HepG2 (cell line): ENCODE measurements around the gene ITLN2. TPM values are rescaled to one million over a fixed set of nuclear protein-coding genes. Genes with fewer than 3 reads are reported as not detected.

Experiments used
- ATAC-seq: fragments of 200-7000 bp; cut with Tn5 transposase; 3 replicates; pipeline ENCODE4 v1.9.1; 2020; ENCODE audit warnings: mild to moderate bottlenecking, moderate library complexity
- BruUV-seq: library from RNA; stranded (reverse); fragments of 400-500 nt; replicated peaks from 2 replicates; lab custom pipeline; 2021; lab: Mats Ljungman, UMichigan
- CTCF ChIA-PET: fragments of 300-600 bp; formaldehyde crosslinking; extraction: SDS; loops from one replicate; lab custom pipeline; 2021; ENCODE audit warnings: low total read pairs, inconsistent platforms, low intra/inter-chr PET ratio; lab: Yijun Ruan, JAX
- POLR2A ChIA-PET: fragments of 350-600 bp; sonication (Branson Sonifier 250); formaldehyde crosslinking; loops from one replicate; lab custom pipeline; 2020; ENCODE audit warnings: antibody characterized with exemption, inconsistent platforms; lab: Yijun Ruan, JAX
- DNase-seq: peaks from one replicate; pipeline ENCODE4 v3.0.0-alpha.2; 2015; ENCODE audit warnings: low spot score
- FAIRE-seq: peaks from 3 replicates; lab custom pipeline; 2011; peaks lifted over from hg19 to GRCh38; lab: Jason Lieb, UNC
- H2AFZ ChIP-seq: one replicate; pipeline ENCODE4 v1.6.1; 2011; ENCODE audit warnings: low read length, inconsistent platforms
- H3K27ac ChIP-seq: fragments of 300-600 bp; 3 replicates; pipeline ENCODE4 v1.8.0; 2011; ENCODE audit warnings: mixed run types, mild to moderate bottlenecking, mixed read lengths, low read length, inconsistent platforms; ENCODE audit not compliant: insufficient read depth; ENCODE audit errors: extremely low read length
- H3K27me3 ChIP-seq, 2 experiments: fragments of 200-600 bp in 1 of 2; 2 replicates in 1 of 2; 3 replicates in 1 of 2; pipeline versions ENCODE4 v1.6.0 to v1.8.0; 2011; ENCODE audit warnings: low read length in 2 of 2, mild to moderate bottlenecking in 2 of 2, moderate library complexity in 2 of 2, inconsistent platforms in 1 of 2; ENCODE audit not compliant: insufficient read depth in 2 of 2, control insufficient read depth in 1 of 2
- H3K36me3 ChIP-seq, 2 experiments: fragments of 200-600 bp in 1 of 2; replicated peaks in 1 of 2; 2 replicates in 1 of 2; 3 replicates in 1 of 2; pipeline versions ENCODE4 v1.5.1 to v1.8.0; 2011; ENCODE audit warnings: low read length in 2 of 2, inconsistent platforms in 1 of 2; ENCODE audit not compliant: insufficient read depth in 2 of 2, control insufficient read depth in 1 of 2
- H3K4me1 ChIP-seq: 2 replicates; pipeline ENCODE4 v1.5.1; 2012; ENCODE audit warnings: low read length, inconsistent platforms; ENCODE audit not compliant: insufficient read depth
- H3K4me2 ChIP-seq: 2 replicates; pipeline ENCODE4 v1.6.0; 2011; ENCODE audit warnings: low read depth, low read length, inconsistent platforms
- H3K4me3 ChIP-seq, 3 experiments: fragments of 200-600 bp in 1 of 3; sonication (generic), shearing (Covaris generic) in 1 of 3; replicated peaks in 1 of 3; 2 replicates each; pipeline ENCODE4 v1.5.1; 2011 to 2016; ENCODE audit warnings: low read length in 3 of 3, inconsistent platforms in 2 of 3, low read depth in 2 of 3, mild to moderate bottlenecking in 2 of 3, control low read depth in 1 of 3, mixed read lengths in 1 of 3; ENCODE audit not compliant: insufficient read depth in 1 of 3
- H3K79me2 ChIP-seq: one replicate; pipeline ENCODE4 v1.6.1; 2011; ENCODE audit warnings: low read length, inconsistent platforms; ENCODE audit not compliant: insufficient read depth
- H3K9ac ChIP-seq: 2 replicates; pipeline ENCODE4 v1.6.0; 2011; ENCODE audit warnings: mild to moderate bottlenecking, low read depth, low read length, inconsistent platforms; ENCODE audit not compliant: insufficient read depth
- H3K9me3 ChIP-seq: 2 replicates; pipeline ENCODE4 v1.5.1; 2012; ENCODE audit warnings: mild to moderate bottlenecking, low read length
- H4K20me1 ChIP-seq: 2 replicates; pipeline ENCODE4 v1.6.0; 2011; ENCODE audit warnings: inconsistent platforms, mild to moderate bottlenecking, low read length, moderate library complexity; ENCODE audit not compliant: insufficient read depth
- ISX ChIP-seq: sonication (generic); formaldehyde crosslinking; conservative IDR thresholded peaks from 2 replicates; pipeline ENCODE4 v1.5.0; 2020; ENCODE audit warnings: missing genetic modification reagents
- MXD3 ChIP-seq: IDR thresholded peaks from 2 replicates; pipeline ENCODE4 v1.6.1; 2016; ENCODE audit warnings: mild to moderate bottlenecking, missing biosample characterization, missing genetic modification reagents
- NFYB ChIP-seq: sonication (generic); formaldehyde crosslinking; IDR thresholded peaks from 2 replicates; pipeline ENCODE4 v1.4.0; 2020; ENCODE audit warnings: missing genetic modification reagents
- RERE ChIP-seq: IDR thresholded peaks from 2 replicates; pipeline ENCODE4 v1.6.1; 2016; ENCODE audit warnings: low read depth, missing genetic modification reagents, missing compliant biosample characterization
- WGBS: methylation state at CpG from one replicate; pipeline ENCODE4 v1.1.6; 2017; ENCODE audit warnings: low lambda C conversion rate; 5-methylcytosine and 5-hydroxymethylcytosine counted together
- in situ Hi-C: cut with HindIII; loops from 2 replicates; pipeline ENCODE4 v1.10.0; 2017; ENCODE audit warnings: low pct_unique_long_range_greater_than_20kb; ENCODE audit not compliant: extremely low pct_ligation_motif_present
- intact Hi-C: fragments of 100-400 bp; cut with micrococcal nuclease; formaldehyde crosslinking; loops from one replicate; pipeline ENCODE4 v1.10.0; 2022; ENCODE audit not compliant: unreplicated experiment
- polyA plus RNA-seq, 8 experiments: library from polyadenylated mRNA; depleted of rRNA in 3 of 8; stranded (reverse) in 7 of 8; unstranded in 1 of 8; fragments of >200 nt; fragmentation: Illumina TruSeq in 4 of 8; extraction: Trizol in 4 of 8; gene quantifications; 2 replicates each; pipeline versions ENCODE4 v1.2.1 to v1.2.3, GENCODE V29; 2011 to 2016; ENCODE audit warnings: low read depth in 4 of 8, missing spikeins in 1 of 8, mixed read lengths in 1 of 8; ENCODE audit not compliant: insufficient read depth in 1 of 8
- total RNA-seq, 5 experiments: library from RNA; depleted of rRNA; stranded (reverse); fragments of >200 nt; fragmentation: Illumina TruSeq; extraction: Trizol; gene quantifications; 2 replicates each; pipeline ENCODE4 v1.2.3, GENCODE V29; 2016; ENCODE audit warnings: low read depth in 1 of 5

Gene ITLN2
- total and polyA plus RNA-seq, 2 of the 13 experiments (the other 11 are each of a cell fraction or from before 2014, with no cell fraction given): not detected

DNA sequence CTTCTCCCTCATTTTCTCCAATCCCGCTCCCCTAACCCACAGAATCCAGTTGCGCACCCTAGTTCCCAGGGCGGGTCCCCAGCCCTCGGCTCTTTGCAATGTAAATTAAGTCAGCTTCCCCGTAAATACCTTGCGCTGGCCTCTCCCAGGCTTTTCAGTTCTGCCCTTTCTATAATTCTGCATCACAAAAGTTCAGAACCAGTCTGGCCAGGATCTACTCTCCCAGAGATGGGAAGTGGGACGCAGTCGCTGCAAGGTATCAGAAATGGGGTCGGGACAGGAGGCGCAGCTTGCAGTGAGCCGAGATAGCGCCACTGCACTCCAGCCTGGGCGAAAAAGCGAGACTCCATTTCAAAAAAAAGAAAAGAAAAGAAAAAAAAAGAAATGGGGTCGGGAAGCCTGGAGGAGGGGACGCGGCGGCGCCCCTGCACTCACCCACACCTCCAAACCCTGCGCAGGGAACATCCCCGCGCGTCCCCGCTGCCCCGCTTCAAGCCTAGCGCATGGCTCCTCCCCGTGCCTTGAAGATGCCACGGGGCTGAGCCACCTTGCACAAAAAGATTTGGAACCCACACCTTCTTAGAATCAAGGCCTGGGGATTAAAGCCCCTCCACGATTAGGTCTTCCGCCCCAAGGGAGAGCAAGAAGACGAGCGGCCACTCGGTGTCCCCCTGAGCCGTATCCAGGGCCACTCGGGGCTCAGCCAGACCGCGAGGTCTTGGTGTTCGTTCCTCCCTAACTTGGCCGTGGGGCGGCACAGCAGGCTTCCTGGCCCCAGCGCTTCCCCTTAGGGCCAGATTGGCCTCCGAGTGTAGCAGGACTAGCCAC is 27.2 kb upstream of the ITLN2 start:
- intact Hi-C loops (no loop called here), in situ Hi-C loops (no loop called here)
- no peak overlapping the region for H3K9ac ChIP-seq
- 83% methylated on average over 37 of the region's 42 CpGs for WGBS
- H3K4me1 ChIP-seq: peaks cover 12% of the 10 kb centered on the region
- H3K27ac ChIP-seq: no peak overlapping the region
- no peaks in the 10 kb centered on the region for H4K20me1 ChIP-seq
- ATAC-seq: no peak; the same call in 2 of the 3 replicates
- H3K4me2 ChIP-seq: no peak overlapping the region
- H2AFZ ChIP-seq: no peak overlapping the region
- no peak for TF ChIP-seq NFYB (CRISPR knock-in tag)
- no peak for DNase-seq
- H3K79me2 ChIP-seq: no peaks in the 10 kb centered on the region
- no TSS peak for BruUV-seq
- no peak overlapping the region for H3K4me3 ChIP-seq
- POLR2A ChIA-PET: no interaction called here
- no peaks in the 10 kb centered on the region for H3K36me3 ChIP-seq
- H3K27me3 ChIP-seq: no peaks in the 10 kb centered on the region
- peaks cover 4% of the 10 kb centered on the region; the same call in 1 of the 2 replicates for H3K9me3 ChIP-seq
- CTCF ChIA-PET: no interaction called here
- FAIRE-seq: no peak

DNA sequence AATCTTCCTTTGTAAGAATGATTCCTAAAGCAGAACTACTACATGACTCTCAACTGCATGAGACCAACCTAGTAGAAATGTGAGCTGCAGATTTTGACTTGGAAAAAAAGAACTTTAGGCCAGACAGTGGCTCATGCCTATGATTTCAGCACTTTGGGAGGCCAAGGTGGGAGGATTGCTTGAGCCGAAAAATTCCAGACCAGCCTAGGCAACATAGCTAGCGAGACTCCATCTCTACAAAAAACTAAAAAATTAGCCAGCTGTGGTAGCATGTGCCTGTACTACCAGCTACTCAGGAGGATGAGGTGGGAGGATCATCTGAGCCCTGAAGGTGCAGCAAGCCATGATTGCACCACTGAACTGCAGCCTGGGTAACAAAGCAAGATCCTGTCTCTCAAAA is 24.7 kb upstream of the ITLN2 start:
- Histone ChIP-seq H3K4me2 (no peak overlapping the region), H3K36me3 (no peaks in the 10 kb centered on the region), H3K27ac (no peak overlapping the region), H3K4me1 (peaks cover 12% of the 10 kb centered on the region), H3K4me3 (no peak overlapping the region), H3K9me3 (no peaks in the 10 kb centered on the region), H2AFZ (no peak overlapping the region), H4K20me1 (no peaks in the 10 kb centered on the region), H3K79me2 (no peaks in the 10 kb centered on the region), H3K27me3 (no peaks in the 10 kb centered on the region; a peak in 1 of 5 replicates), H3K9ac (no peak overlapping the region)
- ChIA-PET POLR2A (interaction anchor here (0.7 kb wide), 1 partner anchor 41 kb away, joined by 3 read pairs; the partner anchor contains the start of gene F11R), CTCF (no interaction called here)
- in situ Hi-C loops: no loop called here
- ATAC-seq: no peak
- DNase-seq: no peak
- BruUV-seq: no TSS peak
- intact Hi-C loops: no loop called here
- TF ChIP-seq MXD3 (CRISPR knock-in tag) (no peak), RERE (CRISPR knock-in tag) (no peak), ISX (no peak)
- WGBS: 58% methylated on average over 2 of the region's 2 CpGs
- no peak for FAIRE-seq
